ENCODE results near the gene CFAP157. TPM values are rescaled to one million over a fixed set of nuclear protein-coding genes. Genes with fewer than 3 reads are reported as not detected.
"Not testable (repeated sequence)": the region's sequence is repeated elsewhere in the genome, so short reads cannot be mapped to it uniquely, and the experiment has no call there.

The CFAP157 gene
- total RNA-seq, 1 experiment from 2014 or later = not detected

- no peak for DNase-seq
- no peaks in the 10 kb centered on the region for H3K36me3 ChIP-seq (ENCODE audit: insufficient read depth, low read length)
- no peak overlapping the region for H2AFZ ChIP-seq (ENCODE audit: low read length)
- no peaks in the 10 kb centered on the region for H3K4me1 ChIP-seq (ENCODE audit: low read length)
- H3K79me2 ChIP-seq (ENCODE audit: low read length) = no peaks in the 10 kb centered on the region
- no peaks in the 10 kb centered on the region for H3K9me2 ChIP-seq (replicated peaks; ENCODE audit: insufficient read depth, low read length)
- no peak overlapping the region for H3K27ac ChIP-seq (ENCODE audit: low read length)
- no peaks in the 10 kb centered on the region for H3K9me3 ChIP-seq (ENCODE audit: low read length)
- no peaks in the 10 kb centered on the region for H3K27me3 ChIP-seq (ENCODE audit: low read length)
- H4K20me1 ChIP-seq (ENCODE audit: insufficient read depth, low read depth, low read length) = no peaks in the 10 kb centered on the region
- H3K4me3 ChIP-seq (ENCODE audit: low read length) = no peak overlapping the region
- H3K9ac ChIP-seq (ENCODE audit: low read length) = no peak overlapping the region
- no peak overlapping the region for H3K4me2 ChIP-seq (ENCODE audit: low read depth, low read length, poor library complexity, severe bottlenecking)
Measured at GRCh38 chr9:127753148-127753547, 46.4 kb downstream of the CFAP157 start.

- H3K9me3 ChIP-seq (ENCODE audit: low read length) = no peaks in the 10 kb centered on the region
- H3K4me1 ChIP-seq (ENCODE audit: low read length) = no peaks in the 10 kb centered on the region
- no peaks in the 10 kb centered on the region for H3K9me2 ChIP-seq (replicated peaks; ENCODE audit: insufficient read depth, low read length)
- no peaks in the 10 kb centered on the region for H3K27me3 ChIP-seq (ENCODE audit: low read length)
- no peak overlapping the region for H3K4me2 ChIP-seq (ENCODE audit: low read depth, low read length, poor library complexity, severe bottlenecking)
- H2AFZ ChIP-seq (ENCODE audit: low read length) = no peak overlapping the region
- H3K27ac ChIP-seq (ENCODE audit: low read length) = no peak overlapping the region
- no peak overlapping the region for H3K4me3 ChIP-seq (ENCODE audit: low read length)
- H3K79me2 ChIP-seq (ENCODE audit: low read length) = no peaks in the 10 kb centered on the region
- H4K20me1 ChIP-seq (ENCODE audit: insufficient read depth, low read depth, low read length) = no peaks in the 10 kb centered on the region
- no peak for DNase-seq
- H3K9ac ChIP-seq (ENCODE audit: low read length) = no peak overlapping the region
- H3K36me3 ChIP-seq (ENCODE audit: insufficient read depth, low read length) = no peaks in the 10 kb centered on the region
Measured at GRCh38 chr9:127753622-127754021, 46.8 kb downstream of the CFAP157 start.

GRCh38 chr9:127754099-127755060 lies 47.6 kb downstream of the CFAP157 start:
- H3K9me3 ChIP-seq (ENCODE audit: low read length) = no peaks in the 10 kb centered on the region
- no peak overlapping the region for H3K4me2 ChIP-seq (ENCODE audit: low read depth, low read length, poor library complexity, severe bottlenecking)
- H4K20me1 ChIP-seq (ENCODE audit: insufficient read depth, low read depth, low read length) = no peaks in the 10 kb centered on the region
- H3K27ac ChIP-seq (ENCODE audit: low read length) = no peak overlapping the region
- H3K9me2 ChIP-seq (replicated peaks; ENCODE audit: insufficient read depth, low read length) = no peaks in the 10 kb centered on the region
- no peaks in the 10 kb centered on the region for H3K79me2 ChIP-seq (ENCODE audit: low read length)
- H3K4me3 ChIP-seq (ENCODE audit: low read length) = no peak overlapping the region
- H3K4me1 ChIP-seq (ENCODE audit: low read length) = no peaks in the 10 kb centered on the region
- no peaks in the 10 kb centered on the region for H3K36me3 ChIP-seq (ENCODE audit: insufficient read depth, low read length)
- H3K27me3 ChIP-seq (ENCODE audit: low read length) = no peaks in the 10 kb centered on the region
- DNase-seq = no peak
- no peak overlapping the region for H2AFZ ChIP-seq (ENCODE audit: low read length)
- no peak overlapping the region for H3K9ac ChIP-seq (ENCODE audit: low read length)

GRCh38 chr9:127755061-127756060 lies 48.6 kb downstream of the CFAP157 start:
- H4K20me1 ChIP-seq (ENCODE audit: insufficient read depth, low read depth, low read length) = no peaks in the 10 kb centered on the region
- no peaks in the 10 kb centered on the region for H3K27me3 ChIP-seq (ENCODE audit: low read length)
- no peak overlapping the region for H3K4me2 ChIP-seq (ENCODE audit: low read depth, low read length, poor library complexity, severe bottlenecking)
- H3K9me3 ChIP-seq (ENCODE audit: low read length) = no peaks in the 10 kb centered on the region
- no peak overlapping the region for H2AFZ ChIP-seq (ENCODE audit: low read length)
- no peaks in the 10 kb centered on the region for H3K79me2 ChIP-seq (ENCODE audit: low read length)
- no peaks in the 10 kb centered on the region for H3K4me1 ChIP-seq (ENCODE audit: low read length)
- H3K9me2 ChIP-seq (replicated peaks; ENCODE audit: insufficient read depth, low read length) = no peaks in the 10 kb centered on the region
- H3K36me3 ChIP-seq (ENCODE audit: insufficient read depth, low read length) = no peaks in the 10 kb centered on the region
- DNase-seq = no peak
- H3K4me3 ChIP-seq (ENCODE audit: low read length) = no peak overlapping the region
- H3K9ac ChIP-seq (ENCODE audit: low read length) = no peak overlapping the region
- H3K27ac ChIP-seq (ENCODE audit: low read length) = no peak overlapping the region

- no peaks in the 10 kb centered on the region for H3K79me2 ChIP-seq (ENCODE audit: low read length)
Measured at GRCh38 chr9:127756233-127756632, 49.4 kb downstream of the CFAP157 start.

GRCh38 chr9:127756776-127757175 lies 50.0 kb downstream of the CFAP157 start:
- H3K27me3 ChIP-seq (ENCODE audit: low read length); H3K9me3 ChIP-seq (ENCODE audit: low read length); H3K4me3 ChIP-seq (ENCODE audit: low read length); H3K9me2 ChIP-seq (replicated peaks; ENCODE audit: insufficient read depth, low read length); H3K9ac ChIP-seq (ENCODE audit: low read length); H3K36me3 ChIP-seq (ENCODE audit: insufficient read depth, low read length); H3K4me2 ChIP-seq (ENCODE audit: low read depth, low read length, poor library complexity, severe bottlenecking); H2AFZ ChIP-seq (ENCODE audit: low read length); H3K27ac ChIP-seq (ENCODE audit: low read length); H3K4me1 ChIP-seq (ENCODE audit: low read length); H3K79me2 ChIP-seq (ENCODE audit: low read length); DNase-seq; H4K20me1 ChIP-seq (ENCODE audit: insufficient read depth, low read depth, low read length): not testable (repeated sequence)

More at GRCh38 chr9:127756233-127756632, 49.4 kb downstream of the CFAP157 start:
- Histone ChIP-seq H3K27me3 (ENCODE audit: low read length) (no peaks in the 10 kb centered on the region), H3K27ac (ENCODE audit: low read length) (no peak overlapping the region), H3K9ac (ENCODE audit: low read length) (no peak overlapping the region), H3K9me2 (replicated peaks; ENCODE audit: insufficient read depth, low read length) (no peaks in the 10 kb centered on the region), H3K4me1 (ENCODE audit: low read length) (no peaks in the 10 kb centered on the region), H2AFZ (ENCODE audit: low read length) (no peak overlapping the region), H3K9me3 (ENCODE audit: low read length) (no peaks in the 10 kb centered on the region), H3K4me3 (ENCODE audit: low read length) (no peak overlapping the region), H3K4me2 (ENCODE audit: low read depth, low read length, poor library complexity, severe bottlenecking) (no peak overlapping the region), H3K36me3 (ENCODE audit: insufficient read depth, low read length) (no peaks in the 10 kb centered on the region), H4K20me1 (ENCODE audit: insufficient read depth, low read depth, low read length) (no peaks in the 10 kb centered on the region)
- no peak for DNase-seq

GRCh38 chr9:127758843-127759242 lies 52.1 kb downstream of the CFAP157 start:
- no peaks in the 10 kb centered on the region for H3K27me3 ChIP-seq (ENCODE audit: low read length)
- no peak overlapping the region for H2AFZ ChIP-seq (ENCODE audit: low read length)
- no peaks in the 10 kb centered on the region for H4K20me1 ChIP-seq (ENCODE audit: insufficient read depth, low read depth, low read length)
- DNase-seq = no peak
- no peaks in the 10 kb centered on the region for H3K4me1 ChIP-seq (ENCODE audit: low read length)
- no peak overlapping the region for H3K4me3 ChIP-seq (ENCODE audit: low read length)
- no peak overlapping the region for H3K4me2 ChIP-seq (ENCODE audit: low read depth, low read length, poor library complexity, severe bottlenecking)
- H3K9me2 ChIP-seq (replicated peaks; ENCODE audit: insufficient read depth, low read length) = no peaks in the 10 kb centered on the region
- no peak overlapping the region for H3K27ac ChIP-seq (ENCODE audit: low read length)
- H3K9me3 ChIP-seq (ENCODE audit: low read length) = no peaks in the 10 kb centered on the region
- no peaks in the 10 kb centered on the region for H3K36me3 ChIP-seq (ENCODE audit: insufficient read depth, low read length)
- H3K9ac ChIP-seq (ENCODE audit: low read length) = no peak overlapping the region
- no peaks in the 10 kb centered on the region for H3K79me2 ChIP-seq (ENCODE audit: low read length)

GRCh38 chr9:127761061-127761460 lies 54.3 kb downstream of the CFAP157 start:
- no peaks in the 10 kb centered on the region for H4K20me1 ChIP-seq (ENCODE audit: insufficient read depth, low read depth, low read length)

More at GRCh38 chr9:127761061-127761460, 54.3 kb downstream of the CFAP157 start:
- no peak overlapping the region for H2AFZ ChIP-seq (ENCODE audit: low read length)
- no peaks in the 10 kb centered on the region for H3K9me2 ChIP-seq (replicated peaks; ENCODE audit: insufficient read depth, low read length)
- no peaks in the 10 kb centered on the region for H3K9me3 ChIP-seq (ENCODE audit: low read length)
- H3K4me2 ChIP-seq (ENCODE audit: low read depth, low read length, poor library complexity, severe bottlenecking) = no peak overlapping the region
- DNase-seq = no peak
- H3K79me2 ChIP-seq (ENCODE audit: low read length) = no peaks in the 10 kb centered on the region
- H3K27me3 ChIP-seq (ENCODE audit: low read length) = no peaks in the 10 kb centered on the region
- H3K36me3 ChIP-seq (ENCODE audit: insufficient read depth, low read length) = no peaks in the 10 kb centered on the region
- H3K9ac ChIP-seq (ENCODE audit: low read length) = no peak overlapping the region
- H3K27ac ChIP-seq (ENCODE audit: low read length) = no peak overlapping the region
- no peak overlapping the region for H3K4me3 ChIP-seq (ENCODE audit: low read length)
- no peaks in the 10 kb centered on the region for H3K4me1 ChIP-seq (ENCODE audit: low read length)
